Prostate gland (tissue), 2 donors: Measurements from ENCODE around the gene SPATA7. TPM values are rescaled to one million over a fixed set of nuclear protein-coding genes. Genes with fewer than 3 reads are reported as not detected.
A peak's percentile ranks its signal among the peaks of the same experiment; 100 is the strongest.
"Not testable (repeated sequence)": the region's sequence is repeated elsewhere in the genome, so short reads cannot be mapped to it uniquely, and the experiment has no call there.

ENCODE experiments used
- DNase-seq: peaks from one replicate; pipeline ENCODE4 v3.0.0-alpha.2; 2019; ENCODE audit warnings: low spot score
- H3K27ac ChIP-seq, 2 donors: fragments of 200-600 bp; sonication (generic); 2 replicates each; pipeline ENCODE4 v1.5.1; 2017 to 2019
- H3K27me3 ChIP-seq: fragments of 200-600 bp; sonication (generic); replicated peaks from 2 replicates; pipeline ENCODE4 v1.5.1; 2019; ENCODE audit not compliant: insufficient read depth
- H3K36me3 ChIP-seq, 2 donors: fragments of 200-600 bp; sonication (generic); 1 replicate in 1 of 2; 2 replicates in 1 of 2; pipeline versions ENCODE4 v1.5.1 to v1.8.1; 2017 to 2019
- H3K4me1 ChIP-seq: fragments of 200-600 bp; sonication (generic); replicated peaks from 2 replicates; pipeline ENCODE4 v1.5.1; 2019
- H3K4me3 ChIP-seq, 2 donors: fragments of 200-600 bp; sonication (generic); 2 replicates each; pipeline ENCODE4 v1.5.1; 2017 to 2019
- H3K9me3 ChIP-seq: fragments of 200-600 bp; sonication (generic); 2 replicates; pipeline ENCODE4 v1.5.1; 2017
- POLR2A ChIP-seq: fragments of 450-650 bp; IDR thresholded peaks from one replicate; pipeline ENCODE4 v1.6.1; 2016; ENCODE audit warnings: antibody characterized with exemption, mild to moderate bottlenecking
- POLR2AphosphoS5 ChIP-seq: sonication (generic); formaldehyde crosslinking; IDR thresholded peaks from one replicate; pipeline ENCODE4 v1.6.1; 2017; ENCODE audit warnings: antibody characterized with exemption
- WGBS: methylation state at CpG from one replicate; pipeline ENCODE4 v1.1.5; 2018; 5-methylcytosine and 5-hydroxymethylcytosine counted together
- intact Hi-C: fragments of 100-400 bp; cut with DNase I; formaldehyde crosslinking; loops from one replicate; pipeline ENCODE4 v1.14.2; 2022
- total RNA-seq, 2 donors: library from RNA; depleted of rRNA; stranded (reverse); fragments of >200 nt; gene quantifications; one replicate each; pipeline ENCODE4 v1.1.0, GENCODE V29; 2016
- TF ChIP-seq, protein P1 (sequence below), 4 experiments: fragments of 200-600 bp in 2 of 4; fragments of 450-650 bp in 2 of 4; sonication (generic) in 2 of 4; IDR thresholded peaks; 1 replicate in 3 of 4; 2 replicates in 1 of 4; pipeline ENCODE4 v1.5.1; 2016 to 2019; ENCODE audit warnings: antibody characterized with exemption in 4 of 4, mild to moderate bottlenecking in 2 of 4, moderate library complexity in 2 of 4

The SPATA7 gene
- total RNA-seq, 2 donors from 2014 or later, result 13.1 to 21.4 TPM

DNA sequence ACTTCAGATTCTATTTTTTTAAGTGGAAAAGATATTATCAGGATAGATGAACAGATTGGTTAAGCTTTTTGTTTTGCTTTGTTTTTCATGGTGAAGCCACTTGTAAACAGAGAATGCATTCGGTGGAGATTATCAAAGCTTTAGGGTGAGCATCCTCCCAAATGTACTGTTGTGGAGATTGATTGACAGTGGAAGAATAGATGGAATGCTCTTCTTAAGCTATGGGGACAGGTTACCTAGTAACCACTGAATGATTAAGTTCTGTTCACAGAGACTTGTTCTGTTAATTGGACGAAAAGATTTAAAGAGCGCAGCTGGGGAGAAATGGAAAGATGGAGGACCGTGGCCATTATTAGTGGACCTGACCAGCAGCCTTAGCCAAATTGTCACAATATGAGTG is 21.8 kb upstream of the SPATA7 start:
- Histone ChIP-seq H3K4me1 (no peaks in the 10 kb centered on the region), H3K4me3 (no peak overlapping the region), H3K36me3 (no peaks in the 10 kb centered on the region), H3K27me3 (no peaks in the 10 kb centered on the region), H3K27ac (no peak overlapping the region), H3K9me3 (no peaks in the 10 kb centered on the region)
- DNase-seq, result no peak
- intact Hi-C loops, result no loop called here
- TF ChIP-seq POLR2A, result no peak
- TF ChIP-seq, protein P1, sequence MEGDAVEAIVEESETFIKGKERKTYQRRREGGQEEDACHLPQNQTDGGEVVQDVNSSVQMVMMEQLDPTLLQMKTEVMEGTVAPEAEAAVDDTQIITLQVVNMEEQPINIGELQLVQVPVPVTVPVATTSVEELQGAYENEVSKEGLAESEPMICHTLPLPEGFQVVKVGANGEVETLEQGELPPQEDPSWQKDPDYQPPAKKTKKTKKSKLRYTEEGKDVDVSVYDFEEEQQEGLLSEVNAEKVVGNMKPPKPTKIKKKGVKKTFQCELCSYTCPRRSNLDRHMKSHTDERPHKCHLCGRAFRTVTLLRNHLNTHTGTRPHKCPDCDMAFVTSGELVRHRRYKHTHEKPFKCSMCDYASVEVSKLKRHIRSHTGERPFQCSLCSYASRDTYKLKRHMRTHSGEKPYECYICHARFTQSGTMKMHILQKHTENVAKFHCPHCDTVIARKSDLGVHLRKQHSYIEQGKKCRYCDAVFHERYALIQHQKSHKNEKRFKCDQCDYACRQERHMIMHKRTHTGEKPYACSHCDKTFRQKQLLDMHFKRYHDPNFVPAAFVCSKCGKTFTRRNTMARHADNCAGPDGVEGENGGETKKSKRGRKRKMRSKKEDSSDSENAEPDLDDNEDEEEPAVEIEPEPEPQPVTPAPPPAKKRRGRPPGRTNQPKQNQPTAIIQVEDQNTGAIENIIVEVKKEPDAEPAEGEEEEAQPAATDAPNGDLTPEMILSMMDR (IDR thresholded peaks at IDR 0.05), result no peak
- 81% methylated on average over 4 of the region's 4 CpGs for WGBS

DNA sequence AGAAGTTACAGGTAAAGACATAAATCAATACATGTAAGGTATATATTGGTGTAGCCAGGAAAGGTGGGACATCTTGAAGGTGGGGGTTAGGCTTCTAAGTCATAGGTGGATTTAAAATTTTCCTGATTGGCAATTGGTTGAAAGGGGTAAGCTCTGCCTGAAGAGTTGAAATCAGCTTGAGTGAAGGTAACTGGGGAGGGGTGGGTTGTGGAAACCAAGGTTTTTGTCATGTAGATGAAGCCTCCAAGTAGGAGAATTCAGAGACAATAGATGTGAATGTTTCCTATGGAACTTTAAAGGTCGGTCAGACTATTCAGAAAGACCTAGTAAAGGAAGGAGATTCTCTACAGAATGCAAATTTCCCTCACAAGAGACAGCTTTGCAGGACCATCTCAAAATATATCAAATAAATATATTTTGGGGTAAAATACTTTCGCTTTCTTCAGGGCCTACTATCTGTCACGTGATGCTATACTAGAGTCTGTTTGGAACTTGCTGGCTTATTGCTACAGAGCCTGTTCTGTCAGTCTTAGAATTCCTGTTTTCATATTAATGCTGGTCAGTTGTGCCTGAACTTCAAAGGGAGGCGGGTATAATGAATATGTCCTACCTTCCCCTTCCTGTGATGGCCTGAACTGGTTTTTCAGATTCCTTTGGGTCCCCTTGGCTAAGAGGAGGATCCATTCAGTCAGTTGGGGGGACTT is 20.6 kb upstream of the SPATA7 start:
- H3K27me3 ChIP-seq, result no peaks in the 10 kb centered on the region
- no peaks in the 10 kb centered on the region for H3K9me3 ChIP-seq
- H3K4me3 ChIP-seq, result no peak overlapping the region
- TF ChIP-seq POLR2AphosphoS5, result no peak
- TF ChIP-seq, protein P1 (IDR thresholded peaks at IDR 0.05), result no peak
- no peak for TF ChIP-seq POLR2A
- no peak overlapping the region for H3K27ac ChIP-seq
- H3K4me1 ChIP-seq, result no peaks in the 10 kb centered on the region
- no peak for DNase-seq
- WGBS, result 69% methylated on average over 4 of the region's 4 CpGs
- intact Hi-C loops, result no loop called here
- H3K36me3 ChIP-seq, result no peaks in the 10 kb centered on the region

DNA sequence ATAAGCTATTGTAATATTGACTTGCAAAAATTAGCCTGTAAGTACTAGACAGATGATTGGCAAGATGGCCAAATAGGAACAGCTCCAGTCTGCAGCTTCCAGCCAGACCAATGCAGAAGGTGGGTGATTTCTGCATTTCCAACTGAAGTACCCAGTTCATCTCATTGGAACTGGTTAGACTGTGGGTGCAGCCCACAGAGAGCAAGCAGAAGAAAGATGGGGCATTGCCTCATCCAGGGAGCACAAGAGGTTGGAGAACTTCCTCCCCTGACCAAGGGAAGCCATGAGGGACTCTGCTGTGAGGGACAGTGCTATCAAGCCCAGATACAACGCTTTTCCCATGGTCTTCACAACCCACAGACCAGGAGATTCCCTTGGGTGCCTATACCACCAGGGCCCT is 16.0 kb upstream of the SPATA7 start:
- Histone ChIP-seq H3K9me3 (no peaks in the 10 kb centered on the region), H3K4me1 (no peaks in the 10 kb centered on the region), H3K27me3 (no peaks in the 10 kb centered on the region), H3K36me3 (no peaks in the 10 kb centered on the region), H3K27ac (no peak overlapping the region), H3K4me3 (no peak overlapping the region)
- TF ChIP-seq, protein P1 (IDR thresholded peaks at IDR 0.05), result no peak
- TF ChIP-seq POLR2A (no peak), POLR2AphosphoS5 (no peak)
- intact Hi-C loops, result no loop called here
- WGBS, result 100% methylated on average over 1 of the region's 1 CpG
- DNase-seq, result no peak

- Histone ChIP-seq H3K27me3 (no peaks in the 10 kb centered on the region), H3K4me3 (no peak overlapping the region), H3K36me3 (no peaks in the 10 kb centered on the region), H3K4me1 (no peaks in the 10 kb centered on the region), H3K9me3 (no peaks in the 10 kb centered on the region), H3K27ac (no peak overlapping the region)
- 67% methylated on average over 5 of the region's 5 CpGs for WGBS
- intact Hi-C loops, result loop anchor here (5.0 to 10.0 kb wide), 3 partner anchors 188 to 435 kb away; no protein-coding TSS in a partner anchor
- TF ChIP-seq POLR2AphosphoS5 (no peak), POLR2A (no peak)
- TF ChIP-seq, protein P1 (IDR thresholded peaks at IDR 0.05), result no peak
- no peak for DNase-seq
These were observed 5.6 kb upstream of the SPATA7 start for GRCh38 chr14:88379706-88380343.

- no peak for DNase-seq
- no peaks in the 10 kb centered on the region for H3K9me3 ChIP-seq
- TF ChIP-seq POLR2A (no peak), POLR2AphosphoS5 (no peak)
- TF ChIP-seq, protein P1 (IDR thresholded peaks at IDR 0.05), result peak in 2 of 4 experiments; percentile 15 to 26
- no peaks in the 10 kb centered on the region for H3K4me1 ChIP-seq
- H3K27ac ChIP-seq, result no peak overlapping the region
- H3K4me3 ChIP-seq, result no peak overlapping the region
- 27% methylated on average over 3 of the region's 3 CpGs for WGBS
- no peaks in the 10 kb centered on the region for H3K27me3 ChIP-seq
- no peaks in the 10 kb centered on the region for H3K36me3 ChIP-seq
- intact Hi-C loops, result loop anchor here (5.0 to 10.0 kb wide), 3 partner anchors 188 to 436 kb away; no protein-coding TSS in a partner anchor
These were observed 5.1 kb upstream of the SPATA7 start for GRCh38 chr14:88380405-88380804.

GRCh38 chr14:88381634-88382033 is 3.8 kb upstream of the SPATA7 start:
- DNase-seq, H3K4me3 ChIP-seq, H3K9me3 ChIP-seq, H3K27ac ChIP-seq, H3K27me3 ChIP-seq, H3K36me3 ChIP-seq, H3K4me1 ChIP-seq: not testable (repeated sequence)
- 94% methylated on average over 12 of the region's 12 CpGs for WGBS
- intact Hi-C loops, result loop anchor here (5.0 to 10.0 kb wide), 3 partner anchors 189 to 437 kb away; no protein-coding TSS in a partner anchor
